HG03175 (cell line): ENCODE results near the gene TANGO6.

Source experiments
- ATAC-seq: cut with Tn5 transposase; IDR thresholded peaks from one replicate; pipeline ENCODE4 v1.9.1; 2021; ENCODE audit warnings: mild to moderate bottlenecking, moderate library complexity; ENCODE audit not compliant: unreplicated experiment

TANGO6 gene

DNA sequence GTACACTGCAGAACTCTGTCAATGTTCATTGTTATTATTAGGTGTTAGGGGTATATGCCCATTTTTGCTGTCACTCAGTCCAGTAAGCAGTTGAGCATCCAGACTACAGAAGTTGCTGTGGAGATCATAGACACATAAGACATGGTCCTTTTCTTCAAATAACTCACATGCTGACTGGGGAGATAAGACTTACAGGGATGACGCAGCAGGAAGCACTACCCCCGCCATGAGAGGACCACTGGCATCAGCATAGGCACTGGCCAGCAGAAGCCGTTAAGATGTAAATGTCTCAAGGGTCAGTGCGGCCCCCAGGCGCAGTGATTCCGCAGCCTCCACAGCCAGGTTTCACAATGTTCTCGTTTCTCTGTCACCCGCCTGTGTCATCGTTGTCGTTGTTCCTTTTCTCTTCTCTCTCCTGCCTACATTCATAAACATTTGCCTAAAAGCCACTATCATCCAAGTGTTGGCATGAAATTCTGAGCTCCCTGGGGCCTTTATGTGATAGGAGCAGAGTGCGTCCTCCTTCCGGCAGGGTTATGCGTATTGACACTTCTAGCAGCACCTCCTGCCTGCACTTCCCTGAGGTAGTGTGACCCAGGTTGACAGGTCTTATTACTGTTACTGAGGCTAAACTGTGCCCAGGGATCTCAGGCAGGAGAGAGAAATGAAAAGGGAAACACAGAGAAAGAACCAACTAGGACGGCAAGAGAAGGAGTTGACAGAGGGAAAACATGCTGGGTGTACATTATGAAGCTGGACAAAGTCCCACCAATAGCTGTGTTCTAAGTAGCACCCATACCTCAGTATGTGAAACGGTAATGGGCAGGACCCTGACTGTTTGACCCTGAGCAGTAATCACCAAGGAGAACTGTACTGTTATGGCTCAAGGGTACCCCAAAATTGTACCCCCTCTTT is 17.9 kb downstream of the TANGO6 start:
- no peak for ATAC-seq

- peak; percentile 82 for ATAC-seq
Measured at GRCh38 chr16:68866933-68867332, 23.6 kb downstream of the TANGO6 start.

- ATAC-seq: no peak
Measured at GRCh38 chr16:68869492-68870088, 26.3 kb downstream of the TANGO6 start.

DNA sequence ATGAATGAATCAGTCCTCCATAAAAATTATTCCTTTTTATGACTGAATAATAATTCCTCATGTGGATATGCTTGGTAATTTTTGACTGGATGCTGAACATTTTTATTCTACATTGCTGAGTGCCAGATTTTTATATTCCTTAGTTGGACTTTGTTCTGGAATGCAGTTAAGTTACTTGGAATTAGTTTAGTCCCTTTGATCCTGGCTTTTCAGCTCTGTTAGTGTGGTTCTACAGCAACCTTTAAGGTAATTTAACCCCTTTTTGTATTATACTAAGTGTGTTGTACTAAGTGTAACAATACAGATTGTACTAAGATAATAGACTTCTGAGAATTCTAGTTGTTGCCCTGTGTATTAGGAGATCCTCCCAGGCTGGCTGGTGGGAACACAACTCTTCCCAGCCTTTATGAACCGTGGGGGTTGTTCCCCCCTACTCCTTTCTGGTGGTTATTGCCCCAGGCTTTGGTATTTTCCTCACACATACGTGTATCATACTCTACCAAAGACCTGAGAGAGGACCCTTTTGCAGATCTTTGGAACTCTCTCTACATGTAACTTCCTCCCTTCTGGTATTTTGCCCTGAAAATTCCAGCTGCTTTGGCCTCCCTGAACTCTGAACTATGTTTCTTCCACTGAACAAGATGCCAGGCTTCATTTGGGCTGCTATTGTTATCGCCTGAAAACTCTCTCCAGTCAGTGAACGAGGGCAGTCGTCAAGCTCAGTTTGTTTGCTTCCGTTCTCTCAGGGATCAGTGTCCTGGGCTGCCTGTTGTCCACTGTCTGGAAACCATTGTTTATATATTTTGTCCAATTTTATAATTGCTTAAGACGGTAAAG is 30.5 kb downstream of the TANGO6 start:
- ATAC-seq: no peak

DNA sequence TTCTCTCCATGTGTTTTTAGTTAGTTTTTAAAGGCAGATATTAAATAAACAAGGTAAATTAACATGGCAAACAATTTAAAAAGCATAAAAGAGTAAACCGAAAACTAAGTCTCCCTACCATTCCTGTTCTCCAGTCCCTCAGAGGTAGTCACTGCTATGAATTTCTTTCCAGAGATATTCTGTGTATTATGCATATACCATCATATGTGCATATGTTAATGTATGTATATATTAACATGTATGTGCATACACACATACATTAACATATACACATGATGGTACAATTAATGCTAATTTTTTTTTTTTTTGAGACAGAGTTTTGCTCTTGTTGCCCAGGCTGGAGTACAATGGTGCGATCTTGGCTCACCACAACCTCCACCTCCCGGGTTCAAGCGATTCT is 32.5 kb downstream of the TANGO6 start:
- no peak for ATAC-seq

DNA sequence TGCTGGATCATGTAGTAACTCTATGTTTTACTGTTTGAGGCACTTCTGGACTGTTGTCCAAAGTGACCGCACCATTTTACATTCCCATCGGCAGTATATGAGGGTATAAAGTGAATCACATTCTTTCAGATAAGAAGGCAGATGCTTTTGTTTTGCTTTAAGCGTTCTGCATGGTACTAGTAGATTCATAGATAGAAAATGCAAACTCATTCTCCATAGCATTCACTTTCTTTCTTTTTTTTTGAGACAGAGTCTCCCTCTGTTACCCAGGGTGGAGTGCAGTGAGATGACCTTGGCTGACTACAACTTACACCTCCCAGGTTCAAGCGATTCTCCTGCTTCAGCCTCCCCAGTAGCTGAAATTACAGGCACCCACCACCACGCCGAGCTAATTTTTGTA is 40.4 kb downstream of the TANGO6 start:
- ATAC-seq: no peak

DNA sequence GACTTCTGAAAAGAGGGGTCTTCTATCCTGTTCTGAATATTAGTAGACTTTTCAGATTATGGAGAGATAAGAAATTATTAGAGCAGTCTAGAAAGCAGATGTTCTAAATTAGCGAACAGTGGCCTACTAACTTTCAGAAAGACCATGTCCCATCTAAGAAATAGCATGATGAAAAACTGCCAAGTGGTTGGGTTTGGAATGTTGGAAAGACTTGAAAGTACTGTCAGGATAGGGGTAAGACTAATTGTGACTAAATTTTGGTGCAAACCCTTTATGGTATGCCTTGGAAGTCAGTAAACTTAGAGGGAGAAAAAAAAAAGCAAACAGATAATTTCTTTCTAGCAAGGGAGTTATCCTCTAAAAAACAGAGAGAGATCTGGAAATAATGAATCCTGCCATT is 41.1 kb downstream of the TANGO6 start:
- no peak for ATAC-seq

DNA sequence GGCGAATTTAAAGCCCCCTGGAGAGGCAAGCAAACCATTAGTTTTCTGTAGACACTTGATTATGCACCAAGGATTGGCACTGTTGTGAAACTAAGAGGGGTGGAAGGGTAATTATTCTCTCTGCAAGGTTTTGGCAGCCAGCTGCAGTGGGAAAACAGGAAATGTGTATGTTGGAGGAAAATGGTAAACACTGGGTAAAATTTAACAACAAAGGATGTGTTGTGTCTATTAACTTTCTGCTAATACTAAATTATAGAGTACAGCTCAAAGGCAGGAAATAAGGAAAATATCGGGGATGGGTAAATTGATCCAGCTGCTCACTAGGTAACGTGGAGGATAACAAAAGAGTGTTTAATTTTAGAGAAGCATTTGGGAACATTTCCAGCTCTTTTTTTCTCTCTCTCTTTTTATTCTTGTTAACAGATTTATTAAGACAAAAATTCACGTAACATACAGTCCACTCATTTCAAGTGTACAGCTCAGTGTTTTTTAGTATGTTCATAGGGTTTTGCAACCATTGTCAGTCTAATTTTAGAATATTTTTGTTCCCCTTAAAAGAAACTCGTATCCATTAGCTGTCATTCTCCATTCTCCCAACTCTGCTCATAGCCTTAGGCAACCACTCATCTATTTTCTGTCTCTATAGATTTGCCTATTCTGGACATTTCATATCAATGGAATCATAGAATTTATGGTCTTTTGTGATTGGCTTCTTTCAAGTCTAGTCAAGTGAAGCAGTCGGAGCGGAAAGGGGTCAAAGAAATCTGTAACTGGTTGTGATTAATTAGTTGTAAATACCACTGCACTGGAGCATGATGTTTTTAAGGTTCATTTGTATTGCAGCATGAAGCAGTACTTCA is 41.8 kb downstream of the TANGO6 start:
- ATAC-seq: no peak

- no peak for ATAC-seq
Measured at GRCh38 chr16:68887107-68887506, 43.8 kb downstream of the TANGO6 start.

DNA sequence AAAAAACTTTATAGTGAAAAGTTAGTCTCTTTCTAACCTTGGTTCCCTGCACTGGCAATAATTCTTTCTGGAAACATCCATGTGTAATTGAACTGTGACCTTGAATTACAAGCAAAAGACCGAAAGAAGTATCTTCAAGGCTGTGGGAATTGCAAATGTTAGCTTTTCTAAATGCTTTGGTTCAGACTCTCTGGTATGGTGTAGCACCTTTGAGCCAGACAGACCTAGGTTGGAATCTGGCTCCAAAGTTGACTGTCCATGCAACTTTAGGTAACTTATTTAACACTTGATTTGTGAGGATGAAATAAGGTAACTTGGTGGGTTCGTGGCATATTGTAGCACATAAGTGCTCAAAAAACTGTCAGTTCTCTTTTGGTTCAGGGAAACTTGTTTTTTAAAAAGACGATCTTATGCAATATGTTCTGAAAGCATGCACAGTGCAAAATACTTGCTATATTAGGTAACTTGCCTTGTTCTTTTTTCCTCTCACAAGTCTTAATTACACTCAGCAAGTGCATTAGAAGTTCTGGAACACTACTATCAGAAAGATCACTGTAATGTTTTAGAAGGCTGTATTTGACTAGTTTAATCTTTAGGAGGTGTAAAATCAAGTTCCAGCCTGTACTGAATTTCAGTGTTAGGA is 46.3 kb downstream of the TANGO6 start:
- ATAC-seq: no peak

- no peak for ATAC-seq
Measured at GRCh38 chr16:68892214-68892613, 48.9 kb downstream of the TANGO6 start.

DNA sequence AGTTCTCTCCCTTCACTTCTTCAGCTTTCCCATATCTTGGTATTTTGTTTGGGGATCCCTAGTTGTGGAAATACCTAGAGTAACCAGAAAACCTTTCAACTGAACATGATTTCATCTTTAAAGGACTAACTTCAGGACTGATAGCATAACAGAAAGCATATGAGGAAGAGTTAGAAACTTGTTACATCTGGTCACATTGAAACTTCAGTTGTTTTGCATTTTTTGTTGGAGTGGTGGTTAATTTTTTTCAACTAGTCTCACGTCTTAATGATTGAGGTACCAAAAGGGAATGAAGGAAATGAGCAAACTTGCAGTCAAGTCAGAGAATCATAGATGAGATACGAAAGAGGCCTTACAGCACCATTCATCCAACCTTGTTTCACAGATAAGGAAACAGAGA is 49.6 kb downstream of the TANGO6 start:
- ATAC-seq: no peak

DNA sequence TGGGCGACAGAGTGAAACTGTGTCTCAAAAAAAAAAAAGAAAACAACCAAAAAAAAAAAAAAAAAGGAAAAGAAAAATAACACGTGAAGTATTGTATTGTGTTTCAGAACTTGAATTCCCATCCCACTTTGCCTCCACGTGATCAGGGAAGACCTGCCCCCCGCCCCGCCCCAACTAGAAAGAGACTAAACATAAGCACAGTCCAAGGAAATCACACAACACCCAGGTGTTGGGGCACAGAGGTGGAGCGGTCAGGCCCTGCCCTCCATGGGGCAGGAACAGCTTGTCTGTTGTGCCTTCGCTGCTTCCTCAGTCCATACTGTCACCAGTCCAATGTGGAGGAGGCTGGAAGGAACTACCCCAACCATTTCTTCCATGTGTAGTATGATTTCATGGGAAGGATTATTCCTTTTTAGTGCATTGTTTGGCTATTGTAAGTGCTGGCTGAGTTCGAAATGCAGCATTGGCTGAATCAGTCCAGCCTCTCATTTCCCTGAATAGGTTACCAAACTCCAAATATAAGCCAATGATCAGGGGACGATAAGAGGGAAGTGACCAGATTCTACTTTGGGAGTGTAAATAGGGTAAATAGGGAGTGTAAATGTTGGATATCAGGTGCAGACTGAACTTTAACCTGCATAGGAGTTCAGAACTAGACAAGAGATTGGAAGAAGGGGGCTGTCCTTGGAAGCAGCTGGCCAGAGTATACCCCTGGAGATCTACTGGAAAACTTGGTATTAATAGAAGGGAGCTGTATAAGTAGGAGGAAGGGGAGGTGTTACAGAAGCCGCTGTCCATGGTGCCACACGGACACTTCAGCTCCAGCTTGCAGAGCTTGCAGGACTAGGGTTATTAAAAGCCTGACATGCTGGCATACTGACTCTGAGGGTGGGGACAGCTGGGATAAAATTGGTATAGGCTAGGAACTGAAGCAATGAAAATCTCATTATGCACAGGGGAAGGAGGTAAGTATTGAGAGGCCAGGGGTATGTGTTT is 50.7 kb downstream of the TANGO6 start:
- ATAC-seq: no peak

DNA sequence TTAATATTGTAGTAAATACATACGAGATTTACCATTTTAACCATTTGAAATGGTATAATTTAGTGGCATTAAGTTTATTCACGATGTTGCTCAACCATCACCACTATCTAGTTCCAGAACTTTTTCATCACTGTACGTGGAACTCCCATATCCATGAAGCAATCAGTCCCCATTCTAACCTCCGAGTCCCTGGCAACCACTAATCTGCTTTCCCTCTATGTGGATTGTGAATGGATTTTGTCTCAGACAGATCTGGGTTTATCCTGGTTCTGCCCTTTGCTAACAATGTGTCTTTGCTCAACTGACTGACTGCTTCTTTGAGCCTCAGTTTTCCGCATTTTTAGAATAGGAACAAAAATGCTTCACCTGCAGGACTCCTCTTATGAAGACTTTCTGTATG is 51.4 kb downstream of the TANGO6 start:
- ATAC-seq: no peak

GRCh38 chr16:68898026-68898425 is 54.7 kb downstream of the TANGO6 start:
- ATAC-seq: no peak

GRCh38 chr16:68900009-68900408 is 56.7 kb downstream of the TANGO6 start:
- no peak for ATAC-seq

- no peak for ATAC-seq
Measured at GRCh38 chr16:68902003-68902968, 59.0 kb downstream of the TANGO6 start.

DNA sequence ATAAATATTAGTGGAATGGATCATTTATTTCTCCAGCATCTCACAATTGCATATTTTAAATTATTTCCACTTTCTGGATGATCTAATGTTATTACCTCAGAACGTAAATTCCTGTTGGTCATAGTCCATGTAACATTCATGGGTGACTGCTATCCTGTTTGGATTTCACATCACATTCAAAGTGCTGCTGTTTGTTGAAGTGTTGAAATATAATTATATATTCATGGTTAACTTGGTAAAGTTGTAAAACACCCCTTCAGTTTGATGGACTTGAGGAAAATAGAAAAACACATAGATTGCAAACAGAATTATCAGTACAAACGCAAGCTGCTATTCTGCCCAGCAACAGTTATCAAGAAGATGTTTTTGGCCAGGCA is 59.6 kb downstream of the TANGO6 start:
- no peak for ATAC-seq
